Measurements from ENCODE around the gene MTURN.

Gene MTURN

GRCh38 chr7:30144657-30145306, 10.0 kb downstream of the MTURN start:
- H3K4me2 ChIP-seq (ENCODE audit: low read depth, low read length, poor library complexity, severe bottlenecking): no peak overlapping the region
- no peaks in the 10 kb centered on the region for H3K79me2 ChIP-seq (ENCODE audit: insufficient read depth, low read length)
- no peaks in the 10 kb centered on the region for H4K20me1 ChIP-seq (ENCODE audit: low read depth, low read length)
- no peak for TF ChIP-seq EZH2phosphoT487 (conservative IDR thresholded peaks at IDR 0.05; ENCODE audit: low read length)
- TF ChIP-seq CTCF (IDR thresholded peaks at IDR 0.05; ENCODE audit: insufficient read depth, low read length, poor library complexity, severe bottlenecking): no peak
- H2AFZ ChIP-seq (ENCODE audit: low read depth, low read length, severe bottlenecking): no peak overlapping the region
- no peaks in the 10 kb centered on the region for H3K27me3 ChIP-seq (ENCODE audit: low read length)
- no peak overlapping the region for H3K27ac ChIP-seq (ENCODE audit: low read depth, low read length)
- no peaks in the 10 kb centered on the region for H3K9me2 ChIP-seq (replicated peaks; ENCODE audit: insufficient read depth, low read length)
- no peaks in the 10 kb centered on the region for H3F3A ChIP-seq (ENCODE audit: insufficient read depth)
- H3K4me3 ChIP-seq (ENCODE audit: insufficient read depth, low read length, poor library complexity, severe bottlenecking): no peak overlapping the region
- no peaks in the 10 kb centered on the region for H3K9me3 ChIP-seq (ENCODE audit: insufficient read depth, low read length)
- no peak overlapping the region for H3K9ac ChIP-seq (ENCODE audit: low read length)
- no peaks in the 10 kb centered on the region for H3K36me3 ChIP-seq (ENCODE audit: low read length)

- Histone ChIP-seq H3K27me3 (ENCODE audit: low read length) (no peaks in the 10 kb centered on the region), H3K9me2 (replicated peaks; ENCODE audit: insufficient read depth, low read length) (no peaks in the 10 kb centered on the region), H3K27ac (ENCODE audit: low read depth, low read length) (no peak overlapping the region), H2AFZ (ENCODE audit: low read depth, low read length, severe bottlenecking) (no peak overlapping the region), H3K4me3 (ENCODE audit: insufficient read depth, low read length, poor library complexity, severe bottlenecking) (no peak overlapping the region), H3K79me2 (ENCODE audit: insufficient read depth, low read length) (no peaks in the 10 kb centered on the region), H4K20me1 (ENCODE audit: low read depth, low read length) (no peaks in the 10 kb centered on the region), H3K4me2 (ENCODE audit: low read depth, low read length, poor library complexity, severe bottlenecking) (no peak overlapping the region), H3K9ac (ENCODE audit: low read length) (no peak overlapping the region), H3K9me3 (ENCODE audit: insufficient read depth, low read length) (no peaks in the 10 kb centered on the region), H3K36me3 (ENCODE audit: low read length) (no peaks in the 10 kb centered on the region), H3F3A (ENCODE audit: insufficient read depth) (no peaks in the 10 kb centered on the region)
- no peak for TF ChIP-seq CTCF (IDR thresholded peaks at IDR 0.05; ENCODE audit: insufficient read depth, low read length, poor library complexity, severe bottlenecking)
Observed at GRCh38 chr7:30145426-30145970, 10.7 kb downstream of the MTURN start.

DNA sequence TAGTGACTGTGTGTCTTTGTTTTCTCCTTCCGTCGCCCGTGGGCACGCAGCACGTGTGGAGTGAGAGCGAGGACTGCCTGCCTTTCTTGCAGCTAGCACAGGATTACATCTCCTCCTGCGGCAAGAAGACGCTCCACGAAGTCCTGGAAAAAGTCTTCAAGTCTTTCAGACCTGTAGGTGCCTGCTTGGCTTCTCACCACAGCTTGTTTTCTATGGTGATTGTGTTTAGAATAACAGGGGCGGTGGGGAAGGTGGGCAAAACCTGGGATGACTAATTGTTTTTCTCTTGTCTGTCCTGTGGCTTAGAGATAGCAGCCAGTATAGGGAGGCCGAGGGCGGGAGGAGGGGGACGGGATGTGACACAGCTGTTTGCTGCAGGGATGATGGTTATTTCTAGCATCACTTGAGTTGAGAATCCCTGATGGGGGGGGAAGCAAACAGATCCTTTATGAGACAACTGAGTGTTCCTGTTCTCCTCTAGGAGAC, 11.4 kb downstream of the MTURN start:
- no peaks in the 10 kb centered on the region for H4K20me1 ChIP-seq (ENCODE audit: low read depth, low read length)
- no peaks in the 10 kb centered on the region for H3K27me3 ChIP-seq (ENCODE audit: low read length)
- H3K36me3 ChIP-seq (ENCODE audit: low read length): no peaks in the 10 kb centered on the region
- no peak overlapping the region for H3K4me2 ChIP-seq (ENCODE audit: low read depth, low read length, poor library complexity, severe bottlenecking)
- TF ChIP-seq EZH2phosphoT487 (conservative IDR thresholded peaks at IDR 0.05; ENCODE audit: low read length) (no peak), CTCF (IDR thresholded peaks at IDR 0.05; ENCODE audit: insufficient read depth, low read length, poor library complexity, severe bottlenecking) (no peak)
- no peaks in the 10 kb centered on the region for H3K79me2 ChIP-seq (ENCODE audit: insufficient read depth, low read length)
- no peak overlapping the region for H3K27ac ChIP-seq (ENCODE audit: low read depth, low read length)
- no peaks in the 10 kb centered on the region for H3K9me3 ChIP-seq (ENCODE audit: insufficient read depth, low read length)
- no peak overlapping the region for H2AFZ ChIP-seq (ENCODE audit: low read depth, low read length, severe bottlenecking)
- H3K9ac ChIP-seq (ENCODE audit: low read length): no peak overlapping the region
- no peaks in the 10 kb centered on the region for H3K9me2 ChIP-seq (replicated peaks; ENCODE audit: insufficient read depth, low read length)
- H3K4me3 ChIP-seq (ENCODE audit: insufficient read depth, low read length, poor library complexity, severe bottlenecking): no peak overlapping the region
- no peaks in the 10 kb centered on the region for H3F3A ChIP-seq (ENCODE audit: insufficient read depth)
